Dermis microvascular lymphatic vessel endothelial cell (primary cell): ENCODE results near the gene C5. TPM values are rescaled to one million over a fixed set of nuclear protein-coding genes. Genes with fewer than 3 reads are reported as not detected.
A peak's percentile ranks its signal among the peaks of the same experiment; 100 is the strongest.
"Not testable (repeated sequence)": the region's sequence is repeated elsewhere in the genome, so short reads cannot be mapped to it uniquely, and the experiment has no call there.

Experiments used
- DNase-seq, 2 donors: peaks; one replicate each; pipeline versions ENCODE4 v3.0.0 to v3.0.0-alpha.2; 2010; ENCODE audit warnings: low read depth in 2 of 2
- total RNA-seq: library from RNA; depleted of rRNA; stranded (reverse); fragments of >200 nt; gene quantifications from 2 replicates; pipeline ENCODE4 v1.2.1, GENCODE V29; 2014

The C5 gene
- total RNA-seq = 1.5 and 1.6 TPM in 2 replicates

- DNase-seq = no peak
Measured at GRCh38 chr9:121050128-121050988, at the start of gene C5. C5 (minus strand) TSS chr9:121050275; CDS start chr9:121050246, 29 bp downstream.

GRCh38 chr9:121098567-121099198 is 48.6 kb upstream of the C5 start:
- no peak for DNase-seq

GRCh38 chr9:121095057-121095456 is 45.0 kb upstream of the C5 start:
- no peak for DNase-seq

- not testable (repeated sequence) for DNase-seq
Measured at GRCh38 chr9:121090743-121091142, 40.7 kb upstream of the C5 start.

- DNase-seq = no peak
Measured at GRCh38 chr9:121088576-121088975, 38.5 kb upstream of the C5 start.

GRCh38 chr9:121085661-121086060 is 35.6 kb upstream of the C5 start:
- no peak for DNase-seq

GRCh38 chr9:121082075-121082474 is 32.0 kb upstream of the C5 start:
- DNase-seq = no peak

GRCh38 chr9:121075251-121076036 is 25.4 kb upstream of the C5 start:
- DNase-seq = peak in 1 of 2 donors; percentile 14

GRCh38 chr9:121074370-121075250 is 24.5 kb upstream of the C5 start, which contains the start of gene CNTRL:
CNTRL (plus strand) TSS chr9:121074955; CDS start chr9:121088327, 13,372 bp downstream.
- peak; percentile 39 to 86 for DNase-seq

- peak in 1 of 2 donors; percentile 24 for DNase-seq
Measured at GRCh38 chr9:121073038-121073437, 23.0 kb upstream of the C5 start.

GRCh38 chr9:121071756-121072421 is 21.8 kb upstream of the C5 start:
- peak; percentile 26 to 40 for DNase-seq

GRCh38 chr9:121071370-121071755 is 21.3 kb upstream of the C5 start:
- DNase-seq = no peak

- DNase-seq = no peak
Measured at GRCh38 chr9:121069396-121069795, 19.3 kb upstream of the C5 start.

GRCh38 chr9:121067640-121068039 is 17.6 kb upstream of the C5 start:
- DNase-seq = no peak

- DNase-seq = no peak
Measured at GRCh38 chr9:121066850-121067249, 16.8 kb upstream of the C5 start.

- DNase-seq = peak; percentile 51 to 76
Measured at GRCh38 chr9:121059998-121060636, 10.0 kb upstream of the C5 start.

- no peak for DNase-seq
Measured at GRCh38 chr9:121059513-121059912, 9.4 kb upstream of the C5 start.

- peak in 1 of 2 donors; percentile 15 for DNase-seq
Measured at GRCh38 chr9:121057821-121058220, 7.7 kb upstream of the C5 start.

GRCh38 chr9:121055642-121056143 is 5.6 kb upstream of the C5 start:
- no peak for DNase-seq

- DNase-seq = no peak
Measured at GRCh38 chr9:121053544-121053943, 3.5 kb upstream of the C5 start.
